ENCODE measurements around the gene TPRN. TPM values are rescaled to one million over a fixed set of nuclear protein-coding genes. Genes with fewer than 3 reads are reported as not detected.
A peak's percentile ranks its signal among the peaks of the same experiment; 100 is the strongest.

TPRN gene
- total RNA-seq, 1 donor from 2014 or later: 8.2 TPM

- TF ChIP-seq, protein P1, sequence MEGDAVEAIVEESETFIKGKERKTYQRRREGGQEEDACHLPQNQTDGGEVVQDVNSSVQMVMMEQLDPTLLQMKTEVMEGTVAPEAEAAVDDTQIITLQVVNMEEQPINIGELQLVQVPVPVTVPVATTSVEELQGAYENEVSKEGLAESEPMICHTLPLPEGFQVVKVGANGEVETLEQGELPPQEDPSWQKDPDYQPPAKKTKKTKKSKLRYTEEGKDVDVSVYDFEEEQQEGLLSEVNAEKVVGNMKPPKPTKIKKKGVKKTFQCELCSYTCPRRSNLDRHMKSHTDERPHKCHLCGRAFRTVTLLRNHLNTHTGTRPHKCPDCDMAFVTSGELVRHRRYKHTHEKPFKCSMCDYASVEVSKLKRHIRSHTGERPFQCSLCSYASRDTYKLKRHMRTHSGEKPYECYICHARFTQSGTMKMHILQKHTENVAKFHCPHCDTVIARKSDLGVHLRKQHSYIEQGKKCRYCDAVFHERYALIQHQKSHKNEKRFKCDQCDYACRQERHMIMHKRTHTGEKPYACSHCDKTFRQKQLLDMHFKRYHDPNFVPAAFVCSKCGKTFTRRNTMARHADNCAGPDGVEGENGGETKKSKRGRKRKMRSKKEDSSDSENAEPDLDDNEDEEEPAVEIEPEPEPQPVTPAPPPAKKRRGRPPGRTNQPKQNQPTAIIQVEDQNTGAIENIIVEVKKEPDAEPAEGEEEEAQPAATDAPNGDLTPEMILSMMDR (IDR thresholded peaks at IDR 0.05; ENCODE audit: unreplicated experiment): no peak
- Mint-ChIP-seq H3K9me3 (ENCODE audit: unreplicated experiment) (no peaks in the 10 kb centered on the region), H3K27ac (ENCODE audit: unreplicated experiment) (no peak overlapping the region), H3K36me3 (ENCODE audit: low read depth, unreplicated experiment) (peaks cover 12% of the 10 kb centered on the region), H3K27me3 (ENCODE audit: unreplicated experiment) (peaks cover 8% of the 10 kb centered on the region), H3K4me3 (ENCODE audit: unreplicated experiment) (no peak overlapping the region), H3K4me1 (ENCODE audit: unreplicated experiment) (peaks cover 21% of the 10 kb centered on the region)
- DNase-seq (ENCODE audit: low spot score): no peak
These were observed 2.4 kb upstream of the TPRN start for GRCh38 chr9:137202966-137203365.

GRCh38 chr9:137201205-137201868 is 796 bp upstream of the TPRN start:
- TF ChIP-seq, protein P1 (IDR thresholded peaks at IDR 0.05; ENCODE audit: unreplicated experiment): no peak
- Mint-ChIP-seq H3K4me1 (ENCODE audit: unreplicated experiment) (peaks cover 8% of the 10 kb centered on the region), H3K27ac (ENCODE audit: unreplicated experiment) (no peak overlapping the region), H3K27me3 (ENCODE audit: unreplicated experiment) (peaks cover 10% of the 10 kb centered on the region), H3K4me3 (ENCODE audit: unreplicated experiment) (peak overlapping the region; percentile 77), H3K36me3 (ENCODE audit: low read depth, unreplicated experiment) (no peaks in the 10 kb centered on the region), H3K9me3 (ENCODE audit: unreplicated experiment) (no peaks in the 10 kb centered on the region)
- no peak for DNase-seq (ENCODE audit: low spot score)

- Mint-ChIP-seq H3K27ac (ENCODE audit: unreplicated experiment) (no peak overlapping the region), H3K4me1 (ENCODE audit: unreplicated experiment) (peaks cover 2% of the 10 kb centered on the region), H3K27me3 (ENCODE audit: unreplicated experiment) (peaks cover 9% of the 10 kb centered on the region), H3K4me3 (ENCODE audit: unreplicated experiment) (peak overlapping the region; percentile 88), H3K9me3 (ENCODE audit: unreplicated experiment) (no peaks in the 10 kb centered on the region), H3K36me3 (ENCODE audit: low read depth, unreplicated experiment) (no peaks in the 10 kb centered on the region)
- DNase-seq (ENCODE audit: low spot score): no peak
- TF ChIP-seq, protein P1 (IDR thresholded peaks at IDR 0.05; ENCODE audit: unreplicated experiment): no peak
These were observed 975 bp downstream of the TPRN start for GRCh38 chr9:137199411-137200121.

GRCh38 chr9:137198902-137199283 is 1.6 kb downstream of the TPRN start:
- no peaks in the 10 kb centered on the region for H3K4me1 Mint-ChIP-seq (ENCODE audit: unreplicated experiment)
- H3K27ac Mint-ChIP-seq (ENCODE audit: unreplicated experiment): no peak overlapping the region
- H3K4me3 Mint-ChIP-seq (ENCODE audit: unreplicated experiment): no peak overlapping the region
- no peaks in the 10 kb centered on the region for H3K9me3 Mint-ChIP-seq (ENCODE audit: unreplicated experiment)
- no peak for DNase-seq (ENCODE audit: low spot score)
- H3K36me3 Mint-ChIP-seq (ENCODE audit: low read depth, unreplicated experiment): no peaks in the 10 kb centered on the region
- TF ChIP-seq, protein P1 (IDR thresholded peaks at IDR 0.05; ENCODE audit: unreplicated experiment): no peak
- peaks cover 9% of the 10 kb centered on the region for H3K27me3 Mint-ChIP-seq (ENCODE audit: unreplicated experiment)

Data from endothelial cell (in vitro differentiated cells).